GM10266 (cell line): ENCODE results near the gene RFNG.
A peak's percentile ranks its signal among the peaks of the same experiment; 100 is the strongest.

Experiments
- DNase-seq: peaks from one replicate; pipeline ENCODE4 v3.0.0; 2012; ENCODE audit errors: extremely low spot score
- CTCF ChIP-seq: IDR thresholded peaks from 2 replicates; pipeline ENCODE4 v1.5.1; 2012; ENCODE audit warnings: mild to moderate bottlenecking, low read depth; ENCODE audit not compliant: control insufficient read depth, insufficient read depth; ENCODE audit errors: missing control alignments

RFNG gene

GRCh38 chr17:82034371-82035011 lies 17.1 kb downstream of the RFNG start:
- no peak for TF ChIP-seq CTCF
- DNase-seq: no peak

GRCh38 chr17:82033359-82034085 lies 18.1 kb downstream of the RFNG start:
- no peak for DNase-seq
- TF ChIP-seq CTCF: no peak

- peak; percentile 82 for DNase-seq
- no peak for TF ChIP-seq CTCF
These were observed 19.6 kb downstream of the RFNG start for GRCh38 chr17:82031885-82032627.

- no peak for TF ChIP-seq CTCF
- DNase-seq: peak; percentile 87
These were observed 20.2 kb downstream of the RFNG start, which contains the start of gene RAC3 for GRCh38 chr17:82031303-82031884. Gene RAC3, plus strand, starts transcription at chr17:82031678. Its CDS starts 84 bp downstream, at chr17:82031762.

- peak; percentile 93 for DNase-seq
- TF ChIP-seq CTCF: peak; percentile 98
These were observed 20.9 kb downstream of the RFNG start for GRCh38 chr17:82030470-82031302.

GRCh38 chr17:82029990-82030469 lies 21.6 kb downstream of the RFNG start:
- no peak for TF ChIP-seq CTCF
- no peak for DNase-seq
